ENCODE measurements around the gene STK32B. TPM values are rescaled to one million over a fixed set of nuclear protein-coding genes. Genes with fewer than 3 reads are reported as not detected.

Gene STK32B
- total and polyA plus RNA-seq, 2 of the 8 experiments (the other 6 are each of a cell fraction or from before 2014, with no cell fraction given), result 2.3 to 2.5 TPM

DNA sequence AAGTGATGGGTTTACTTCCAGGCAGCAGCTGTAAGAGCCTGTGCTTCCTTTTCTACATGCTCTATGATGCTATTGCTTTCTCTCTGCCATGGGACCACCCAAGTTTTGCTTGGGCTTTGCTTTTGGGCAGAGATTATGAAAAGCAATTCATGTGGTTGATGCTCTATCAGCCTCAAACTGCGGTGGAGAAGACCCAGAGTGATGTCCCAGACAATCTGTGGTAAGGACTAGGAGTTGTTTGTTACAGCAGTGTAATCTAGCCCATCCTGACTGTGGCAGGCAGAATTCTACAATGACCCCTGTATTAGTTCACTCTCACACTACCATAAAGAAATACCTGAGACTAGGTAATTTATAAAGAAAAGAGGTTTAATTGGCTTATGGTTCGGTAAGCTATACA is 22.8 kb upstream of the STK32B start:
- Histone ChIP-seq H3K79me1 (ENCODE audit: low read depth, low read length) (no peaks in the 10 kb centered on the region), H3K9ac (replicated peaks in 1 of 4; ENCODE audit: extremely low read depth in 1 of 4, low read depth in 3 of 4, low read length in 3 of 4) (no peak overlapping the region), H3K36me3 (ENCODE audit: control insufficient read depth in 2 of 4, insufficient read depth in 4 of 4, low read length in 3 of 4) (no peaks in the 10 kb centered on the region), H4K5ac (ENCODE audit: insufficient read length, low read depth, low read length) (no peak overlapping the region), H2AFZ (ENCODE audit: low read length) (no peak overlapping the region), H3K79me2 (ENCODE audit: control insufficient read depth in 1 of 2, insufficient read depth in 2 of 2, low read length in 2 of 2) (no peaks in the 10 kb centered on the region), H3K4me3 (ENCODE audit: extremely low read depth in 1 of 4, insufficient read depth in 2 of 4, low read depth in 3 of 4, low read length in 4 of 4) (no peak overlapping the region), H4K8ac (ENCODE audit: extremely low read depth, insufficient read depth, low read length) (no peak overlapping the region), H3K23ac (ENCODE audit: insufficient read length) (no peak overlapping the region), H3K4me2 (ENCODE audit: insufficient read depth in 1 of 2, low read depth in 2 of 2, low read length in 2 of 2) (no peak overlapping the region), H2BK12ac (ENCODE audit: low read depth, low read length) (no peak overlapping the region), H2BK20ac (ENCODE audit: low read length) (no peak overlapping the region), H3K27me3 (replicated peaks in 1 of 4; ENCODE audit: control insufficient read depth in 3 of 4, extremely low read depth in 1 of 4, insufficient read depth in 3 of 4, low read length in 3 of 4) (peaks cover 0 to 1% (median 0%) of the 10 kb centered on the region in 4 experiments; a peak in 1 of 7 replicates), H4K20me1 (replicated peaks in 1 of 2; ENCODE audit: control insufficient read depth in 1 of 2, insufficient read depth in 2 of 2, low read length in 2 of 2) (no peaks in the 10 kb centered on the region), H3K4ac (replicated peaks; ENCODE audit: insufficient read length, low read depth, low read length) (no peak overlapping the region), H2AK5ac (ENCODE audit: low read depth, low read length) (no peak overlapping the region), H3K56ac (replicated peaks; ENCODE audit: insufficient read length, low read depth, low read length) (no peak overlapping the region), H4K91ac (replicated peaks; ENCODE audit: insufficient read length, low read length) (no peak overlapping the region), H3K9me3 (ENCODE audit: insufficient read depth in 2 of 2, low read depth in 1 of 2, low read length in 1 of 2) (no peaks in the 10 kb centered on the region), H3K14ac (ENCODE audit: insufficient read length) (no peak overlapping the region), H2BK15ac (ENCODE audit: low read length) (no peak overlapping the region), H3K23me2 (ENCODE audit: low read depth, low read length) (no peaks in the 10 kb centered on the region), H3K27ac (ENCODE audit: low read depth, low read length) (no peak overlapping the region), H3K18ac (ENCODE audit: extremely low read depth, low read length) (no peak overlapping the region), H2BK5ac (ENCODE audit: low read depth, low read length) (no peak overlapping the region), H2BK120ac (replicated peaks; ENCODE audit: low read depth, low read length) (no peak overlapping the region), H3K4me1 (replicated peaks in 1 of 4; ENCODE audit: control insufficient read depth in 3 of 4, insufficient read depth in 4 of 4, low read length in 3 of 4) (peaks cover 0 to 2% (median 0%) of the 10 kb centered on the region in 4 experiments; a peak in 1 of 7 replicates)
- DNase-seq (ENCODE audit: low read depth in 1 of 2, low spot score in 2 of 2), result no peak
- TF ChIP-seq TEAD4 (IDR thresholded peaks at IDR 0.05; ENCODE audit: low read depth, low read length) (no peak), BRCA1 (IDR thresholded peaks at IDR 0.05; ENCODE audit: low read depth, low read length) (no peak), CHD2 (IDR thresholded peaks at IDR 0.05; ENCODE audit: low read length) (no peak), EP300 (IDR thresholded peaks at IDR 0.05; ENCODE audit: borderline replicate concordance in 1 of 2, low read depth in 2 of 2, low read length in 2 of 2) (no peak)
- CTCF ChIA-PET (ENCODE audit: partially characterized antibody), result interaction anchor here (2.3 kb wide), 1 partner anchor 11 kb away, joined by 9 read pairs; no protein-coding TSS in a partner anchor
- POLR2A ChIA-PET (ENCODE audit: partially characterized antibody), result no interaction called here
- no peak for FAIRE-seq
- WGBS, 2 experiments (ENCODE audit: extremely low coverage in 1 of 2, insufficient coverage in 1 of 2, insufficient read length in 1 of 2, insufficient replicate concordance in 2 of 2, low coverage in 1 of 2, low lambda C conversion rate in 2 of 2, missing lambda C conversion rate in 1 of 2), result 86% methylated on average over 2 of the region's 2 CpGs; no CpG with 5 or more reads in 1 of the 2 experiments

Data from H1 (cell line).